Measurements from ENCODE around the gene PTPRG. TPM values are rescaled to one million over a fixed set of nuclear protein-coding genes. Genes with fewer than 3 reads are reported as not detected.

The PTPRG gene
- polyA plus RNA-seq, 5 donors = 28.0 to 55.8 (median 48.4) TPM

DNA sequence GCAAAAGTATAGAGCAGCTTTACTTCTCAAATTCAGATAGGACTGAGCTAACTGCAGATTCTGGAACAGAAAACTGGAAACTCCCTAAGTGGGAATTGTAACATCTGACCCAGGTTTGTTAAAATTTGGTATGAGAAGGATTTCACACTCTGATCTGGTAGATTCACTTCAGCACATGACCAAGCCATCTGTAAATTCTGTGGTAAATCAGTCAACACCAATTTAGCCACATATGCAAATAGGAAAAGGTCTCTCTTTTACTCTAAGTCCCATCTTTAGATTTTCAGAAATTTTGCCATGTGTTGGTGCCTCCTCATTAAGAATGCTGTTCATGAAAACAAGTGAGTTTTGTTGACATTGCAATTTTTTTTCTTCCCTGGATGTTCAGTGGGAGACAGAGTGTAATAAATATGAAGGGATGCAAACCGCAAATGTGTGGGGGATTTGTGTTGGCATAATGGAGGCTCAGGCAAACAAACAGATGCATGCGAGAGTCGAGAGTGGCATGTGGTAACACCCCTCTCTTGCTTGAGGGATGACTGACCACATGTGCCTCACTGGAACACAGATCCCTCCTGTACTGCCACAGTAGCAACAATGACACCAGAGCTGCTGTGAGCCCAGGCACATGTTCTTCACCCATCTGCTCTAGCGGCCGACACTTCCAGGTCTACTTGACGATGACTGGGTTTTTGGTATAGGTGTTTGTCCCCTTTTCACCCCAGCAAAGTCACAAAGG, 665.4 kb downstream of the PTPRG start:
- no peak for DNase-seq

DNA sequence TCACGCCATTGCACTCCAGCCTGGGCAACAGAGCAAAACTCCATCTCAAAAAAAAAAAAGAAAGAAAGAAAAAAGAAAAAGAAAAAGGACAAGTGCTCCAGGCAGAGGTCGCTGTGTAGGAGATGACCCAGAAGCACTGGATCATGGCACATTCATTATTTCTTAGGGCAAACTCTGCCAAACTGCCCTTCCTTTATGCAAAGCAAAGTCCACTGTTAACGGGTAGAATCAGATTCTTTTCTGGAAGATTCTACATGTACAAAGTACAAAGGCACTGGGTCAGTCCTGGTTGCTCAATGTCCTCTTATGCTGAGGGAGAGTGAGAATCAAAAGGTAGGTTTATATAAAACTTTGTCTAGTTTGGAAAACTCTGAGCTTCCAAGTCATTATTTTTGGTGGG, 667.1 kb downstream of the PTPRG start:
- no peak for DNase-seq

DNA sequence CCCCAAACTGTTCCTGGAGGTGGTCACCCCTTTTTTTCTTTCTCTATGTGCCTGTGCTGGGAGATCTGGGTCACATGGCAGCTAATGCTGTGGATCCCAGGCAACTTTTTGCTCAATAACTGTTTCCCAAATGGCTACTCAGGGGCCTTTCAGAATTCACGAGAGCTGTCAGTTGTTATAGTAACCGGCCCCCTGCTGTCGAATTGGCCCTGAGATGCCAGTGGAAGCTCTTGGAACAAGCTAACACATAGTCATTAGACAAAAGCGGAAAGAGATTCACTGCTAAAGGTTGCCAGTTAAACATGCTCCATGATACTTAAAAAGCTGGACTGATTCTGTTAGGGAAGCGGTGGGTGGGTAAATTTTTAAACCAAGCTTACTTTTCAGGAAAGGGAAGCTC, 667.8 kb downstream of the PTPRG start:
- no peak for DNase-seq

DNA sequence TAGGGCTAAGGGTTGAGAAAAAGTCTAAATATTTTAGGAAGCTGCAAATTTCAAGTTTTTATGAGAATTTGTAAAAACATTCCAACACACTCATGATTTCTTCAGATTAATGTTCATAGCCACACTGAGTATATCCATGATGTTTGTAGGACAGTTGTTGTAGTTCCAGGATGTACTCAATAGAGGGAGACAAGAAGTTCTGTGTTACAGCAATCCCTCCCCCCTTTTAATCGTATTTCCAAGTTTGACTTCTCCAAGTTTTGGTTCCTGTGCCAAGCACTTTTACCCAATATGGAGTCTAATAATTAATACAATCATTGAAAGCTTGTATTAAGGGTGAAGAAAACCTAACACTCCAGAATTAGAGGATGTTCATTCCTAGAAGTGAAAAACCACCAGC, 668.5 kb downstream of the PTPRG start:
- no peak for DNase-seq

DNA sequence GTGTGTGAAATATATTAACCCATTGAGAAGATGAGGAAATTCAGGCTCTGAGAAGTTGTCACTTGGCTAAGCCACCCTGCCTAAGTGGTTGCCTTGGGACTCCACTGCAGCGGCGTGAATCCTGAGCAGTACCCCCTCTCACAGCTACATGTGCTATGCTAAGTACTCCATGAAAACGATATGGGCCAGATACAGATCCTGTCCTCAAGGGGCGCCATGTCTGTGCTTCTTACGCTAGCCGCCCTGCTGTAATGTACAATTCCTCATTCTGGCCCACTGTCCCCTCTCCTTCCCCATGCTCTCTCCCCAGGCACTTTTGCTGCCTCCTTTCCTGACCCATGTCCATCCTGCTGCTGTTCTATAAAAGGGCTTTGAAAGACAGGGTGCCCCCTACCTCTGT, 671.7 kb downstream of the PTPRG start:
- DNase-seq = no peak

DNA sequence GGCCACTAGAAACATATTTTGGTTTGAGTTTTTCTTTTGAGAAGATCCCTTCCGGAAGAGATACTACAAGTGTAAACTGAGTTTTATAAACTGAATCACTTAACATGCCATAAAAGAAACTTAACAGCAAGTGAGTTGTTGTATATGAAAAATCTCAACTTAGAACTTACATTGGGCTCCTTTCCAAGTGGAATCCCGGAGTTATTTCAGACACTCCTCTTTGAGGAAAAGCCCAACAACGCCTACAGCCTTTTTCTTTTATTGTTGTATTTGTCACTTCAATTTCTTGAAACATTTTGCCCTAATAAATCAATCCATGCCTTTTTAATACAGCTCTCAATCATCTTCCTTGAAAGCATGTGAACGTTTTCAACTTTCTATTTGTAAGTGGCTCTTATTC, 674.6 kb downstream of the PTPRG start:
- DNase-seq = no peak

DNA sequence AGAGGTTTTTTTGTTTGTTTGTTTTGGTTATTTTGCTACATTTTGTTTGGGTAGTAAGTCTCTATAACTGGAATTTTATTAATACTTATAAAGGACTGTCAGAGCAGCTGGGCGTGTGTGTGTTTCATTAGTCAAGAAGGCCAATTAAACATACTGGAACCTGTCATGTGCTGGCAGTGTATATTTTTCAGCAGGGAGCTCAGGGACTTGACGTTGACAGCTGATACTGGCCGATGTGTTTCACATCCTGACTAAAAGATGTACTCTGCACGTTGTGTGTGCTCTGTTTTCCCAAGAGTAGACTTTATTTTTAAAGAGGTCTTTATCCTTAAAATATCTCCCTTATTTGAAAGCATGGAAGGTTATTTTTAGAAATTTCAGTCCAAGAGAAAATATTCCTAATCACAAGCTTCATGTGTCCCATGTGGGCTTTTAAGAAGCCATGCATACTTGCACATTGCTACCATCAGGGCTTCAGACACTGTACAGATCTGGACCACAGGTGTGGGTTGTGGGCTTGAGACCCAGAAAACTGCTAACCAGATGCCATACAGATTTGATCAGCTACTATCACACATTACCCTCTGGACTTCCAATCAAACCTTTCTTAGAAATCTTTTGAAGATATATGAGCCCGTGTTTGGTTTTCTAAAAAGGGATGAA, 676.0 kb downstream of the PTPRG start:
- no peak for DNase-seq

DNA sequence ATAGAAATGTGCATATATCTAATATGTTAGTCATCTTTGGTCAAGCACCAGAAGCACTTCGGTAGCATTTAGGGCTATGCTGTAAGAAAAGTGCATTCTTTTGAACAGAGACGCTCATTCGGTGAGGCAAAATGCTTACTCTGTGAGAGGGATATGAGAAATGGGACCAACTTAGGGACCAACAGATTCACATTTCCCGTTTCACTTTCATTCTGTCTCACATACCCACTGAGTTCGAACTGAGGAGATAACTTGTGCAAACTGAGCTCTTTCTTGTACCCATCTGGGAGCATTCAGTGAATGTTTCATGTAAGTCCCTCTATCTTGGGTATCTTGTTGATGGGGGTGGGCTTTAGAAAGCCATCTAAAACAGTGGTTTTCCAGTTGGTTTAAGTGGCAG, 676.6 kb downstream of the PTPRG start:
- DNase-seq = no peak

DNA sequence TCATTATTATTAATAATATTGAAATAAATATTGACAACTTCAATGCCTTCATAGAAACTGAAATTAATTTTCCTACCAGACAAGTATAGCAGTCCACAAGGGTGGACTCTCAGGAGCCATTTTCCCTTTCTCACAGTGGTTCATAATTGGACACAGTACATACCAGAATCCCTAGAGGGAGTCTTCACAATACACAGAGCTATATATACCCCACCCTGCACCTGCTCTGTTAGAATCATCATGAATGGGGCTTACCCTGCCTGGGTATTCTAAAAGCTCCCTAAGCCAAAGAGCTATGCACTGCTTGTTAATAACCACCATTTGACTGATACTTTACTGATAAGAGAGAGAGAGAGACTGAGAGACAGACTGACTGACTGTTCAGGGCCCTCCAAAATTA, 677.1 kb downstream of the PTPRG start:
- DNase-seq = no peak

DNA sequence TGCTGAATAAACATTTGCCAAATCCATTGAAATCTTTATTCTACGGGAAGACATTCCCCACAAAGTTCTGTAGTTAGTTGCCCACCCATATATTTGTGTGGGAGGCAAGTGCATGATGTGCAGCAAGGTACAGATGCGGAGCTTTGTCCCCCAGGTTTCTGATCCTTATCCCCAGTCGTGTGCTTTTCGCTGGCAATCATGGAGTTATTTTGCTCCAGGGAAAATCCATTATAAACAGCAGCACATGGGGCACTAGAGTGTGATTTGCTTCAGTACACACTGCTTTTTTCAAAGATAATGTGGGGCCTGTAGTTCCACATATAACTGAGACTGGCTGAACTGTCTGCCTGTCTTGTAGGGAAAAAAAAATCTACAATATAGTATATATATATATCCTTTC, 679.9 kb downstream of the PTPRG start:
- no peak for DNase-seq

DNA sequence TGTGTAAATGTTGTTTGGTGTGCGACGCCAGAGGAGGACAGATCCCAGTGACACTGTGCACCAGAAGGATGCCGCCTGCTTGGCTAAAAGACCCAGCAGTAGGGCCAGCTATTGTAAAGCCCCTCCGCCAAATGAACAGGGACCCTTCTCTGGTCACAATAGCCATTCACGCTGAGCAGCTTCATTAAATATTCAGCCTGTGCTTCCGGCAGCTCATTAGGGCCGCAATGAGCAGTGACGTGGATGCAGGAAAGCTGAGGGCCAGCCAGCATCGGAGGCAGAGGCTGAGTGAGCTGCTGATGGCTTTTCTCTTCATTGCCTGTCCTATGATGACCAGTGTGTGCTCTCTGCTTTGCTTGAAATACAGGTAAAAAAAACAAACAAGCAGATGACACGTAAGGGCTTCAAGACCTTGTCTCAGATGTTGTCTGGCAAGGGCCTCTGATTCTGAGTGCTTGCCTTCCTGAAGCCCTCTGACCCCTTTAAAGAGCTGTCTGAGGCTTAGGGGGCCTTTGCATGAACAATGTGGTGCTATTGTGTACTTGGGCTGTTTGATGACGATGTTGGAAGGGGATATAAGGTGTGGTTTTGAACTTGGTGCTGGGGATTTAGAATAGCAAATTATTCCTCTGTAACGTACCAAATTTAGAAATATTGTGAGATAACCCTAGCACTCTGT, 681.6 kb downstream of the PTPRG start:
- no peak for DNase-seq

DNA sequence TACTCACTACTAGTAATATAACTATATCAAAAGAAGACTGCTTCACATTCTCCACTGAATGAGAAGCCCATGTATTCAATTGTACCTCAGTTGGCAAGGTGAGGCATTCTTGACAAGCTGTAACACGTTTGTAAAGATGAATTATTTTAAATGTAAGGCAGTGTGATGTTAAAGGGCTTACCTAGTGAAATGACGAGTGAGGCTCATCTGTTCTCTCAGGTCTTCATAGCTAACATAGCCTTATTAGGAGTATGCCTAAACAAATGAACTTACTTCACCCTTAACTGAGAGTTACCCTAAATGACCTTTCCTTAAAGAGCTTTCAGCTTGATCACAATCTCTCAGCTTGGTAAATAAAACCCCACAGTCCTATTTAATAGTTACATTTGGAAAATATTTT, 684.7 kb downstream of the PTPRG start:
- DNase-seq = no peak

DNA sequence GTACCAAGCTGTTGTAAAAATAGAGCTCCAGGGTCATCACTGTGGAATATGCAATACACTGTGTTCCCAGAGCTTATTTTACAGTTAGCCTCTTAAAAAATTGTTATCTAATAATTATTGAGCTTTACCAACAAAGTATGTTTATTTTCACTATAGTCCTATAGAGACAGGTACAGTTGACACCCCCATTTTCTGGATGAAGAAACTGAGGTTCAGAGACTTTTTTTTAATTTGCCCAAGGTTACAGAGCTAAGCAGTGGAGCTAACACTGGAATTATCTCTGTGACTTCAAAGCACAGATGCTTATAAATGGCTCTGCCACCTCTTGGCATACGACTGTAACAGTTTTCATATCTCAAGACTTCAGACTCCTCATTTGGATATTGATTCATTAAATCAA, 685.6 kb downstream of the PTPRG start:
- DNase-seq = no peak

DNA sequence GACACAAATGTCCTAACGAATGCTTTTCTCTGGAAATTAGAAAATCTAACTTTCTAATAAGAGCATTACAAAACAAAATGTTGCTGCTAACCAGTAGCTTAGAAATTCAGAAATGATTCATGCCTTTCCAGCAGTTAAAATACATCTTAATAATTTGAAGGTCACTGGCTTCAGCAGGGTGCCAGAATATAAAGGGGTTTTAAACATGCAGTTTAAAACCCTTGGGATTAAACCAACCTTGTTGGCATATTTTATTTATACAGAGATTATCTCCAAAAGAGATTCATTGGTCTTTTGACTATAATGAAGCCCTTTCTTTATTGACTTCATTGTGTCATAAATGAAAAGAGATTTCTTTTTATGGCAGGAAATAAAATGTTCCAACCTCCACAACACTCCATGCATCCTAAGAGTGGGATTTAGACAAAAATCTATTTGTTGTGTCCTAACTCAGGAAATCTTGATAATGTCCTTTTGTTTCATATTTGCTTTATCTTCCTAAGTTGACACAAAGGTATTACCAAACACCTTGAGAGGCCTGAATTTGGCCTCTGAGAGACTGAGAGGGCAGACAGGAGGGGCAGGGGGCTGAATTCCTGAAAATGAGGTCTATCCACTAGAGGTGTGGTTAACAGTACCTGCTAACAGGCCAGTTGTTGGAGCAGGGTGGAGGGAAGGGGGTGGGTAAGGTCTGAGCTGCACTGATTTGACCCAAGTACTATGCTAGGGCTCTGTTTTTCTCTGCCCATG, 687.5 kb downstream of the PTPRG start:
- no peak for DNase-seq

DNA sequence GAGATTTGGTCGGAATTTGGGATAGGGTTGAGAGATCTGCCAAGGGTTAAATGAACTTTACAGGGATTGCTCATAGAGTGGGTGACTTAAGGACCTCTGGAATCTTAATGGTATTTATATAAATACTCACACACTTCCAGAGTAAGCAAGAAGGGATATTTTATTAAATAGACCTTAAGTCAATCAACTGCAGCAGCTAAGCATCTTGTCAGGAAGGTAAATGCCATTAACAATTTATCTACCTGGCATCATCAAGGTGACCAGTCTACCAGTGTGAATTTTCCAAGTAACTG, 688.1 kb downstream of the PTPRG start:
- DNase-seq = no peak

DNA sequence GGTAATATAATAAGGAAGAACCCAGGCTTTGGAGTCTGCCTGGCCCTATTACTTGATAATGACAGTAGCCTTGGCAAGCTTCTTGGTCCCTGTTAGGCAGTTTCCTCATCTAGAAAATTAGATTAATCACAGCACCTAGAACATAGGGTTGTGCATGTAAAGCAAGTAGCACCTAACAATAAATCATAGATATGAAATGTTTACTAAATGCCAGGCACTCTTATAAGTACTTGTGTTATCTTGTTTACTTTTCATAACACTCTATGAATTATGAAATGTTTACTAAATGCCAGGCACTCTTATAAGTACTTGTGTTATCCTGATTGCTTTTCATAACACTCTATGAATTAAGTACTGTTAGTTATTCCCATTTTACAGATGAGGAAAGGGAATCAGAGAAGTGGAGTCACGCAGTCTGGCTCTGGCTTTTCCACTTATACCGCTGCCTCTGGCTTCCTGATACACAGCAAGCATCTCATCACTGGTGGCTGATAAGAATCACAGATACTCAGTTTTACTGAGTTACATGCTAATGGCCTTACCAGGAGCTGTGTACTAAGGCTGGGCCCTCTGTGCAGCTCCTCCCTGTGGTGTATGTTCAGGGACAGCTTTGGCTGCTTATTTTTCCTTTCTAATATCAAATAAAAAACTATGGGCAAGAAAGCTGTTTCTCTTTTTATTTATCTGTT, 688.6 kb downstream of the PTPRG start:
- DNase-seq = no peak

DNA sequence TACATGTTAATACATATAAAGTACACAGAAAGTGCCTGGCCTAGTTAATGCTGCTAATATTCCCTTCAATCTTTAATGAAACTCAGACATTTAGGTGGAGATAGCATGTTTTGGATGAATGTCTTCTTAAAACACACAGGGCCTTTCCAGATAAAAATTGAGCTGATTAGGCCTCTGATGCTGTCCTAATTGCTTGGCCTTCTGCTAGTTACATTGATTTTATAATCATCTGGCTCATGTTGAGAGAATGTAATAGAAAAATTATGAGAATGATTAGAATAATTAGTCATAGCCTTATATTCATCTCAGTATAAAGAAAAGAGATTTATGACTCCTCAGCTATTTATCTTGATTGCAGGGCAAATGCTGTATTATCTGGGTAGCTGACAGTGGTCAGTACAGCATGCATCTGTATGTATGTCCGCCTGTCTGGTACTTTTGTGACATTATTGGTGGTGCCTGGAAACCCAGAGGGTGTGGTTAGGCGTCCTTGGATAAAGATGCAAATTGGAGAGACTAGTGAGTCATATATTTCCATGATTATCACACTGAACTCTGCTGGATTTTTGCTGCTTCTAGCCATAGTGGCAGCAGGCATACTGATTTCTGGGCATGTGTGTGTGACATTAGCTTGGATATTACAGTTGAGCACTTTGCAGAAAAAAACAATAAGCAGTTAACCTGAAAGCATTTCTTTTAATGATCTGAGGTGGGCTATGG, 691.2 kb downstream of the PTPRG start:
- no peak for DNase-seq

DNA sequence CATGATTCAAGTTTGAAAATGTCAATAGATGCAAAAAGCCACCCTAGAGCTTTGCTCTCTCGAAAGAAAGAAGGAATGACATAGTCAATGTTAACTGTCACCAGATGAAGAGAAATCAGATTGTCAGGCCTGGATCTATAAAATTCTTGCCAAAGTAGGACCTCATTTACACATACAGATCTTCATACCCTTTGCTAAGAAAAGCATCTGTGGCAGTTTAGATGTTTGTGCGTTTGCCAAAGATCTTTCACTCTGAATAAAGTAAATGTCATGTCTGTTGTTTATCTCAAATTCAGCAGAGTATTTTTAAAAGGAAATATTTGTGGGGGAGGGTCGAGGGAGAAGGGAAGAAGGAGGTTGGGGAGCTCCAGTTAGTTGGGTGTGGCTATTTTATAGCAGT, 692.6 kb downstream of the PTPRG start:
- DNase-seq = no peak

DNA sequence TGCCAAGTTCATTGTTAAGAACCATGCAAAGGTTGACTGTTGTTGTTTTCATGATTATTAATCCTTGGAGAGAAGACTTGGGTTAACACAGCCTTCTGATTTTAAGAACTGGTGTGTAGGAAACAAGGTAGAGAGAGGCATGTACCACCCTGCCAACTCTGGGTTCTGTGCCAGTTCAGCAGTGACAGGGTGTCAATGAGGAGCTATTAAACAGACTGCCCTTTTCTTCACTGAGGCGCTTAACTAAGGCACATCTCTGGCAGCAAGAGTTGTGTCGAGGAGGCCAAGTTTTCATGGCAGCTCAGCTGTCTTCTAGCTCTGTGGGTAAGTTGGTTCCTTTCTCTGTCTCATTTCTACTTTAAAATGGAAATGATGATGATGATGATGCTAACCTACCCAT, 694.4 kb downstream of the PTPRG start:
- DNase-seq = no peak

DNA sequence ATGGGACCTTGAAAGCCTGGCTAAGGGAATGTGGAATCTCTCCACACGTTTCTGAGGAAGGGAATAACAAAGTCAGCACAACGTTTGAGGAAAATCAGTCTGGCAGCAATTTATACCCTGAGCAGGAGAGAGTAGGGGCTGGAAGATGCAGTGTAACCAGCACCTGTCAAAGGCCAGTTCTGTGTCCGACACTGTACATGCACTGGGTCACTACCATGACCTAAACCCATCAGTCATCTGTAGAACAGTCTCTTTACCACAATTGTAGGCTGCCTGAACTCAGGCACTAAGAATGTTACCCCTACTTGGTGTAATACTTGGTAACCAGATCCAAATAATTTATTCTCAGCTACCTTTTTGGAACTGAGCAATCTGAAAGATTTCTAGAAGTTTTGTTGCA, 698.6 kb downstream of the PTPRG start:
- no peak for DNase-seq

DNA sequence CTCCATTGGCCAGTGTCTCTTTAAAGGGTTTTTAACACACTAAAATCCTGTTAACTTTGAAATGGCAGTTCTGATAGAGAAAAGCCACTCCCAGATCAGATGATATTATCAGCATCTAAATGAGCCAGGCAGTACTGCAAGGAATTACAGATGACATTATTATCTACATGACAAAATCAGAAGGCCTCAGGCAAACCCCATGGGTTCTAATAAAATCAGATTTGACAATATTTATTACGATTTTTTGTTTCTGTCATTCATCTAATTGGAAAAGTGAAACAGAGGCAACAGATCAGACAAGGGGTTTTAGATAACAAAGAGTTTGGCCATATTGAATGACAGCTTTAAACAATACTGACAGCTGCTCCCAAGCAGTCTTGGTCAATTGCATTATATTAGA, 699.3 kb downstream of the PTPRG start:
- DNase-seq = no peak

DNA sequence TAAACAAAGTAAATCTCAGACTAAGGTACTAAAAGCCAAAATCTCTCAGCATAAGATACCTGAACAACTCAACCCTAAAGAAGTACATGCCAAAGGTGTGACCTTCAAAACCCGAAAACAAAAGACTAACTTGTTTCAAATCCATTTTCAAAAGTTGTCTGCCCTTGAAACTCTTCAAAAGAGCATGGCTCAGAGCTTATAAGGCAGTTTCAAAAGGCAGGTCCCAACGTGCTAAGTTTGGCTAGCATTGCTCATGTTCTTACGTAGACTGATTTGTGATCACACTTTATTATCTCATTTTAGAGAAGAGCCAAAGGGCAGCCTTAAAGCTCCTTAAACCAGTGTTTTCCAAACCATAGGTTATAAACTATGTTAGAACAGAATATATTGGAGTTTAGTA, 699.8 kb downstream of the PTPRG start:
- no peak for DNase-seq

All from right lung (tissue), 5 donors.